Keratinocyte (primary cell): ENCODE data around the gene RAB34. TPM values are rescaled to one million over a fixed set of nuclear protein-coding genes. Genes with fewer than 3 reads are reported as not detected.

Experiments
- DNase-seq: peaks from one replicate; pipeline ENCODE4 v3.0.0-alpha.2; 2011; ENCODE audit warnings: low read depth, missing footprints, low spot score
- FAIRE-seq: peaks from 2 replicates; lab custom pipeline; 2011; peaks lifted over from hg19 to GRCh38; lab: Jason Lieb, UNC
- H2AFZ ChIP-seq: 2 replicates; pipeline ENCODE4 v1.6.0; 2012; ENCODE audit warnings: low read length, control low read depth, inconsistent platforms; ENCODE audit not compliant: control insufficient read depth
- H3K27ac ChIP-seq: 2 replicates; pipeline ENCODE4 v1.5.1; 2011; ENCODE audit warnings: low read length; ENCODE audit not compliant: control insufficient read depth, insufficient read depth
- H3K27me3 ChIP-seq: 3 replicates; pipeline ENCODE4 v1.6.0; 2011; ENCODE audit warnings: low read length; ENCODE audit not compliant: control insufficient read depth, insufficient read depth; ENCODE audit errors: extremely low read depth
- H3K36me3 ChIP-seq, 2 experiments: 2 replicates in 1 of 2; 3 replicates in 1 of 2; pipeline ENCODE4 v1.5.1; 2011; ENCODE audit warnings: low read length in 2 of 2, mild to moderate bottlenecking in 1 of 2; ENCODE audit not compliant: control insufficient read depth in 2 of 2, insufficient read depth in 2 of 2; ENCODE audit errors: extremely low read depth in 1 of 2
- H3K4me1 ChIP-seq: 3 replicates; pipeline ENCODE4 v1.5.1; 2011; ENCODE audit warnings: low read length; ENCODE audit not compliant: control insufficient read depth, insufficient read depth; ENCODE audit errors: extremely low read depth
- H3K4me2 ChIP-seq: 3 replicates; pipeline ENCODE4 v1.6.0; 2011; ENCODE audit warnings: low read depth, low read length; ENCODE audit not compliant: control insufficient read depth, insufficient read depth; ENCODE audit errors: extremely low read depth
- H3K4me3 ChIP-seq, 3 experiments: fragments of 200-600 bp in 1 of 3; sonication (generic) in 1 of 3; 2 replicates in 2 of 3; 3 replicates in 1 of 3; pipeline ENCODE4 v1.5.1; 2011 to 2016; ENCODE audit warnings: low read length in 3 of 3, mild to moderate bottlenecking in 3 of 3, control low read depth in 2 of 3, inconsistent platforms in 1 of 3, low read depth in 1 of 3, mixed read lengths in 1 of 3, mixed run types in 1 of 3, moderate library complexity in 1 of 3; ENCODE audit not compliant: control insufficient read depth in 2 of 3, insufficient read depth in 2 of 3; ENCODE audit errors: extremely low read depth in 1 of 3
- H3K79me2 ChIP-seq: 2 replicates; pipeline ENCODE4 v1.6.0; 2012; ENCODE audit warnings: low read length; ENCODE audit not compliant: control insufficient read depth, insufficient read depth
- H3K9ac ChIP-seq: 3 replicates; pipeline ENCODE4 v1.6.0; 2011; ENCODE audit warnings: low read length; ENCODE audit not compliant: control insufficient read depth, insufficient read depth; ENCODE audit errors: extremely low read depth
- H3K9me1 ChIP-seq: 3 replicates; pipeline ENCODE4 v1.6.0; 2011; ENCODE audit warnings: low read length; ENCODE audit not compliant: control insufficient read depth, insufficient read depth; ENCODE audit errors: extremely low read depth
- H3K9me3 ChIP-seq: 2 replicates; pipeline ENCODE4 v1.5.1; 2012; ENCODE audit warnings: low read depth, low read length; ENCODE audit not compliant: control insufficient read depth
- H4K20me1 ChIP-seq: 3 replicates; pipeline ENCODE4 v1.6.0; 2011; ENCODE audit warnings: low read length; ENCODE audit not compliant: control insufficient read depth, insufficient read depth; ENCODE audit errors: extremely low read depth
- CTCF ChIP-seq, 3 experiments: IDR thresholded peaks in 1 of 3; conservative IDR thresholded peaks in 1 of 3; optimal IDR thresholded peaks in 1 of 3; 2 replicates in 2 of 3; 3 replicates in 1 of 3; pipeline versions ENCODE3 to v1.5.1; 2011; ENCODE audit warnings: low read length in 3 of 3, mild to moderate bottlenecking in 3 of 3, moderate library complexity in 2 of 3, control low read depth in 1 of 3, inconsistent platforms in 1 of 3; ENCODE audit not compliant: insufficient read depth in 2 of 3; ENCODE audit errors: extremely low read depth in 1 of 3
- EZH2 ChIP-seq: IDR thresholded peaks from one replicate; pipeline ENCODE4 v1.6.1; 2012; ENCODE audit warnings: inconsistent platforms, mild to moderate bottlenecking, low read length, moderate library complexity
- dilution Hi-C: fragments of 300-500 bp; cut with MboI; formaldehyde crosslinking; loops from one replicate; pipeline ENCODE4 v1.7.0; 2020; ENCODE audit warnings: low sequenced_read_pairs; ENCODE audit not compliant: extremely low pct_ligation_motif_present
- polyA plus RNA-seq, 5 experiments: library from polyadenylated mRNA; depleted of rRNA in 3 of 5; stranded (reverse) in 3 of 5; stranded (forward) in 1 of 5; unstranded in 1 of 5; fragments of >200 nt; gene quantifications; 1 replicate in 1 of 5; 2 replicates in 3 of 5; 3 replicates in 1 of 5; pipeline versions ENCODE4 v1.2.1 to v1.2.3, GENCODE V29; 2011 to 2012; ENCODE audit warnings: missing spikeins in 2 of 5, low read depth in 1 of 5, low replicate concordance in 1 of 5

The RAB34 gene
- polyA plus RNA-seq, 1 donor (not counting 4 experiments of a cell fraction or from before 2014, with no cell fraction given): 134 TPM

DNA sequence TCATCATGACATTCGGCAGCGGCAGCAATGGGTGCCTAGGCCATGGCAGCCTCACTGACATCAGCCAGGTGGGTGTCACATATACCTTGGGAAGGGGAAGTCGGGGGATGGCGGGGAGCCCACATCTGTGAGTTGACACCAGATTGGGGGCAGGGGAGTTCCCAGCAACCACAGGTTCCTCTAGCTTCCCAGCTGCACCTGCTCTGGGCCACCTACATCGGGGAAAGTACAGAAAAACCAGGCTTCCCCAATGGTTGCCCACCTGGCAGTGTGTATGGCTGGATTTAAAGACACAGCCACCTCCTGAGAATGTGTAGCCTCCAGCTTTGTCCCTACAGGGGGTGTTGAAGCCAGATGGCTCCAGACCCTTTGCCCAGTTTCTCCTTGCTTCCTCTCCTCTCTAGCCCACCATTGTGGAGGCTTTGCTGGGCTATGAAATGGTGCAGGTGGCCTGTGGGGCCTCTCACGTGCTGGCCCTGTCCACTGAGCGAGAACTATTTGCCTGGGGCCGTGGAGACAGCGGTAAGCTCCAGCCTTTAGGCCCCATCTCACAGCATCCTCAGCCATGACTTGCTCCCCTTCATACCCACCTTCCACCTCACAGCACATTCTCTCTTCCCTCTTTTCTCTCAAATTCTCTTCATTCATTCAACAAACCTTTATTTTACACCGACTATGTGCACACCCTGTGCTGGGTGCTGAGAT is 21.2 kb upstream of the RAB34 start:
- Histone ChIP-seq H3K9me3 (peaks cover 11% of the 10 kb centered on the region), H3K4me1 (peaks cover 10% of the 10 kb centered on the region), H3K27me3 (no peaks in the 10 kb centered on the region), H3K79me2 (no peaks in the 10 kb centered on the region), H3K27ac (no peak overlapping the region), H2AFZ (no peak overlapping the region), H3K9ac (no peak overlapping the region), H3K9me1 (no peaks in the 10 kb centered on the region), H3K4me2 (no peak overlapping the region), H4K20me1 (no peaks in the 10 kb centered on the region), H3K4me3 (no peak overlapping the region), H3K36me3 (peaks cover 0 to 5% of the 10 kb centered on the region in 2 experiments)
- FAIRE-seq: no peak
- DNase-seq: no peak
- dilution Hi-C loops: no loop called here
- TF ChIP-seq CTCF (optimal IDR thresholded peaks at IDR 0.05 in 1 of 3, IDR thresholded peaks at IDR 0.05 in 1 of 3, conservative IDR thresholded peaks at IDR 0.05 in 1 of 3; ENCODE audit: extremely low read depth in 1 of 3, insufficient read depth in 2 of 3, low read length in 3 of 3) (no peak), EZH2 (no peak)

- H3K79me2 ChIP-seq: no peaks in the 10 kb centered on the region
- peaks cover 8% of the 10 kb centered on the region for H3K4me1 ChIP-seq
- dilution Hi-C loops: no loop called here
- H3K4me2 ChIP-seq: no peak overlapping the region
- peaks cover 11% of the 10 kb centered on the region for H3K9me3 ChIP-seq
- no peaks in the 10 kb centered on the region for H3K9me1 ChIP-seq
- no peak overlapping the region for H2AFZ ChIP-seq
- H3K27ac ChIP-seq: no peak overlapping the region
- no peak for TF ChIP-seq EZH2
- TF ChIP-seq CTCF (optimal IDR thresholded peaks at IDR 0.05 in 1 of 3, IDR thresholded peaks at IDR 0.05 in 1 of 3, conservative IDR thresholded peaks at IDR 0.05 in 1 of 3; ENCODE audit: extremely low read depth in 1 of 3, insufficient read depth in 2 of 3, low read length in 3 of 3): no peak
- no peaks in the 10 kb centered on the region for H4K20me1 ChIP-seq
- H3K36me3 ChIP-seq: peaks cover 0 to 5% of the 10 kb centered on the region in 2 experiments
- no peaks in the 10 kb centered on the region for H3K27me3 ChIP-seq
- no peak overlapping the region for H3K9ac ChIP-seq
- DNase-seq: no peak
- FAIRE-seq: no peak
- H3K4me3 ChIP-seq: no peak overlapping the region
Measured at GRCh38 chr17:28737770-28738679, 20.4 kb upstream of the RAB34 start.
